HG03571 (cell line): ENCODE measurements around the gene CDS2.
"Not testable (repeated sequence)": the region's sequence is repeated elsewhere in the genome, so short reads cannot be mapped to it uniquely, and the experiment has no call there.

Experiments used
- ATAC-seq: cut with Tn5 transposase; IDR thresholded peaks from one replicate; pipeline ENCODE4 v1.9.1; 2021; ENCODE audit not compliant: unreplicated experiment

CDS2 gene

GRCh38 chr20:5126512-5127203, at the start of gene CDS2:
CDS2 (plus strand) TSS chr20:5127008; CDS start chr20:5127093, 85 bp downstream.
- ATAC-seq: peak; percentile 88

GRCh38 chr20:5077761-5078387, 48.9 kb upstream of the CDS2 start:
- ATAC-seq: no peak

GRCh38 chr20:5078399-5078958, 48.3 kb upstream of the CDS2 start:
- peak; percentile 97 for ATAC-seq

- no peak for ATAC-seq
Observed at GRCh38 chr20:5080384-5080877, 46.4 kb upstream of the CDS2 start.

- no peak for ATAC-seq
Observed at GRCh38 chr20:5085380-5085779, 41.4 kb upstream of the CDS2 start.

- no peak for ATAC-seq
Observed at GRCh38 chr20:5088688-5089087, 38.1 kb upstream of the CDS2 start.

GRCh38 chr20:5090191-5090590, 36.6 kb upstream of the CDS2 start:
- ATAC-seq: no peak

- no peak for ATAC-seq
Observed at GRCh38 chr20:5091902-5092301, 34.9 kb upstream of the CDS2 start.

GRCh38 chr20:5092765-5093339, 34.0 kb upstream of the CDS2 start:
- no peak for ATAC-seq

- no peak for ATAC-seq
Observed at GRCh38 chr20:5095454-5095853, 31.4 kb upstream of the CDS2 start.

- ATAC-seq: no peak
Observed at GRCh38 chr20:5095931-5096330, 30.9 kb upstream of the CDS2 start.

- no peak for ATAC-seq
Observed at GRCh38 chr20:5096463-5096862, 30.3 kb upstream of the CDS2 start.

GRCh38 chr20:5099009-5099408, 27.8 kb upstream of the CDS2 start:
- not testable (repeated sequence) for ATAC-seq

- not testable (repeated sequence) for ATAC-seq
Observed at GRCh38 chr20:5099909-5100308, 26.9 kb upstream of the CDS2 start.

GRCh38 chr20:5100684-5101347, 26.0 kb upstream of the CDS2 start:
- ATAC-seq: no peak

- no peak for ATAC-seq
Observed at GRCh38 chr20:5104479-5104878, 22.3 kb upstream of the CDS2 start.

GRCh38 chr20:5109276-5109675, 17.5 kb upstream of the CDS2 start:
- ATAC-seq: no peak

GRCh38 chr20:5113615-5113986, 13.2 kb upstream of the CDS2 start:
- ATAC-seq: no peak

- ATAC-seq: no peak
Observed at GRCh38 chr20:5114403-5114802, 12.4 kb upstream of the CDS2 start.

- ATAC-seq: no peak
Observed at GRCh38 chr20:5116875-5117274, 9.9 kb upstream of the CDS2 start.
